Measurements from ENCODE around the gene SYS1.
A peak's percentile ranks its signal among the peaks of the same experiment; 100 is the strongest.
"Not testable (repeated sequence)": the region's sequence is repeated elsewhere in the genome, so short reads cannot be mapped to it uniquely, and the experiment has no call there.

The SYS1 gene

GRCh38 chr20:45347297-45347935, 15.5 kb upstream of the SYS1 start:
- in situ Hi-C loops (cut with HindIII; ENCODE audit: low sequenced_read_pairs), result no loop called here
- DNase-seq (ENCODE audit: low read depth), result no peak
- TF ChIP-seq, protein P1, sequence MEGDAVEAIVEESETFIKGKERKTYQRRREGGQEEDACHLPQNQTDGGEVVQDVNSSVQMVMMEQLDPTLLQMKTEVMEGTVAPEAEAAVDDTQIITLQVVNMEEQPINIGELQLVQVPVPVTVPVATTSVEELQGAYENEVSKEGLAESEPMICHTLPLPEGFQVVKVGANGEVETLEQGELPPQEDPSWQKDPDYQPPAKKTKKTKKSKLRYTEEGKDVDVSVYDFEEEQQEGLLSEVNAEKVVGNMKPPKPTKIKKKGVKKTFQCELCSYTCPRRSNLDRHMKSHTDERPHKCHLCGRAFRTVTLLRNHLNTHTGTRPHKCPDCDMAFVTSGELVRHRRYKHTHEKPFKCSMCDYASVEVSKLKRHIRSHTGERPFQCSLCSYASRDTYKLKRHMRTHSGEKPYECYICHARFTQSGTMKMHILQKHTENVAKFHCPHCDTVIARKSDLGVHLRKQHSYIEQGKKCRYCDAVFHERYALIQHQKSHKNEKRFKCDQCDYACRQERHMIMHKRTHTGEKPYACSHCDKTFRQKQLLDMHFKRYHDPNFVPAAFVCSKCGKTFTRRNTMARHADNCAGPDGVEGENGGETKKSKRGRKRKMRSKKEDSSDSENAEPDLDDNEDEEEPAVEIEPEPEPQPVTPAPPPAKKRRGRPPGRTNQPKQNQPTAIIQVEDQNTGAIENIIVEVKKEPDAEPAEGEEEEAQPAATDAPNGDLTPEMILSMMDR (IDR thresholded peaks at IDR 0.05; ENCODE audit: low read depth, low read length, missing control alignments), result no peak
- peak overlapping the region; percentile 90 for H3K4me3 ChIP-seq (ENCODE audit: low read depth, low read length)

DNA sequence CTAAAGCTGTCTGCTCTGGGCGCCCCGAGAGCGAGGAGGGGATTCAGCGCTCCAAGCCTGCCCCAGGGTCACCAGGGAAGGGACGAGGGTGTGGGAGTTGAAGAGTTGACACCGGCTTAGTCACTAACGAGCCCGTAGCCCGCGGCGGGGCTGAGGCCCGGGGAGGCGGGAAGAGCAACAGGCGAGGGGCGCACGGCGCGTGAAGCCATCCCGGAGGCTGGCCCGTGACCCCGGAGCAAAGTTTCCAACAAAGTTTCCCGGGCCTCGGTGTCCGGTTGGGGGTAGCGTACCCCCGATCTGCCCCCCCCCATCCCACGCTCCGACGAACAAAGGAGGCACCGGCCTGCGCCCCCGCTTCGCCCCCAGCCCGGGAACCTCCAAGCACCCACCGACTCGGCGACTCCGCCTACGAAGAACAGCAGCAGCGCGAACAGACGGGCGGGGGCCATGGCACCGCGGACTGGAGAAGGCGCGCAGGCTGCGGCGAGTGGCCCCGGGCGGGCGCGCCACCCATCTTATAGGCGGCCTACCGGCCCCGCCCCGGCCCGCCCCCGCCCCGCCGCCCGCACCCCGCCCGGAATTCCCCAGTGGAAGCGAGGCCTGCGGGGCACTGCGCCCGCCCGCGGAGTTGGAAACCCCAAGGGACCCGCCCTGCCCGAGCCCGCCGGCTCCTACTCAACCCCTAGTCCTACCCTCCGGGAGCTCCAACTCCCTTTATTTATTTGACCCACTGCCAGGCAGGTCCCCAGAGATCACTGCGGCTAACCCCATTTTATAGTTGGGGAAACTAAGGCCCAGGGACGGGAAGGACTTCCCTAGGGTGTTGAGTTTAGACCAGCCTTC, 14.8 kb upstream of the SYS1 start, which contains the start of gene SDC4:
Gene SDC4 (minus strand): TSS at position 489 of the 843 bp plus-strand sequence. CDS start 40 bp downstream, at position 449.
- no peak for DNase-seq (ENCODE audit: low read depth)
- TF ChIP-seq, protein P1 (IDR thresholded peaks at IDR 0.05; ENCODE audit: low read depth, low read length, missing control alignments), result no peak
- in situ Hi-C loops (cut with HindIII; ENCODE audit: low sequenced_read_pairs), result no loop called here
- H3K4me3 ChIP-seq (ENCODE audit: low read depth, low read length), result peak within 1 kb of the TSS; percentile 90

DNA sequence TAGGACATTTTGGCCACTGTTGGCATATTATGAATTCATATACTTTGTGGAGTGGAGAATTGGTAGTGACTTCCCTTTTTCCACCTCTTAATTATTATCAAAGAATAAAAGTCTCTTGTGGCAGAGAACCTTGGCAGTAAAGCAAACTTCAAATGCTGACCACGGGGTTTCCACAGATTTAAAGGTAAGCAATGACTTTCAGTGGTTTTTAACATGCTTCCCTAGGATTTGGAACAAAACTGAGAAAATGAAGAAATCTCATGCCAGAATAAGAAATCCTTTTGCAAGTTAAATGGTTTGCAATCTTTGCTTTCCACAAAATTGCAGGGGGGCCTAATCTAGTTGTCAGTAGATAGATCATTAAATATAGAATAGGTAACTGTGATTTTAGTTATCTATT, 12.7 kb upstream of the SYS1 start:
- TF ChIP-seq, protein P1 (IDR thresholded peaks at IDR 0.05; ENCODE audit: low read depth, low read length, missing control alignments), result no peak
- DNase-seq (ENCODE audit: low read depth), result peak; percentile 65
- in situ Hi-C loops (cut with HindIII; ENCODE audit: low sequenced_read_pairs), result no loop called here
- H3K4me3 ChIP-seq (ENCODE audit: low read depth, low read length), result no peak overlapping the region

- DNase-seq (ENCODE audit: low read depth); H3K4me3 ChIP-seq (ENCODE audit: low read depth, low read length); in situ Hi-C loops (cut with HindIII; ENCODE audit: low sequenced_read_pairs): not testable (repeated sequence)
Observed at GRCh38 chr20:45350795-45351194, 12.2 kb upstream of the SYS1 start.

GRCh38 chr20:45352729-45353128, 10.2 kb upstream of the SYS1 start:
- in situ Hi-C loops (cut with HindIII; ENCODE audit: low sequenced_read_pairs), result no loop called here
- TF ChIP-seq, protein P1 (IDR thresholded peaks at IDR 0.05; ENCODE audit: low read depth, low read length, missing control alignments), result no peak

GRCh38 chr20:45353746-45354145, 9.2 kb upstream of the SYS1 start:
- no peak for DNase-seq (ENCODE audit: low read depth)
- TF ChIP-seq, protein P1 (IDR thresholded peaks at IDR 0.05; ENCODE audit: low read depth, low read length, missing control alignments), result no peak
- in situ Hi-C loops (cut with HindIII; ENCODE audit: low sequenced_read_pairs), result no loop called here
- no peak overlapping the region for H3K4me3 ChIP-seq (ENCODE audit: low read depth, low read length)

More at GRCh38 chr20:45352729-45353128, 10.2 kb upstream of the SYS1 start:
- no peak for DNase-seq (ENCODE audit: low read depth)
- no peak overlapping the region for H3K4me3 ChIP-seq (ENCODE audit: low read depth, low read length)
